H1 (cell line): ENCODE measurements around the gene TAS2R1. TPM values are rescaled to one million over a fixed set of nuclear protein-coding genes. Genes with fewer than 3 reads are reported as not detected.

Experiments used
- ASH2L ChIP-seq: fragments of 200-600, 300-600 bp; sonication (generic); IDR thresholded peaks from one replicate; pipeline ENCODE4 v1.7.1; 2017; ENCODE audit warnings: low read length
- polyA plus RNA-seq, 7 experiments: library from polyadenylated mRNA; depleted of rRNA in 3 of 7; stranded (reverse) in 5 of 7; unstranded in 2 of 7; fragments of >200 nt in 5 of 7; fragments of 200-250 nt in 2 of 7; gene quantifications; 1 replicate in 5 of 7; 2 replicates in 1 of 7; 4 replicates in 1 of 7; pipeline versions ENCODE4 v1.2.1 to v1.2.3, GENCODE V29; 2011 to 2013; ENCODE audit warnings: missing spikeins in 2 of 7, mixed read lengths in 2 of 7
- total RNA-seq: library from RNA; stranded (reverse); fragmentation: NEBNext Ultra II Directional; extraction: Animal tissue kit (Norgen Biotek cat#: 25700); gene quantifications from 2 replicates; pipeline ENCODE4 v1.2.1, GENCODE V29; 2021

TAS2R1 gene
- total and polyA plus RNA-seq, 2 of the 8 experiments (the other 6 are each of a cell fraction or from before 2014, with no cell fraction given) = not detected

DNA sequence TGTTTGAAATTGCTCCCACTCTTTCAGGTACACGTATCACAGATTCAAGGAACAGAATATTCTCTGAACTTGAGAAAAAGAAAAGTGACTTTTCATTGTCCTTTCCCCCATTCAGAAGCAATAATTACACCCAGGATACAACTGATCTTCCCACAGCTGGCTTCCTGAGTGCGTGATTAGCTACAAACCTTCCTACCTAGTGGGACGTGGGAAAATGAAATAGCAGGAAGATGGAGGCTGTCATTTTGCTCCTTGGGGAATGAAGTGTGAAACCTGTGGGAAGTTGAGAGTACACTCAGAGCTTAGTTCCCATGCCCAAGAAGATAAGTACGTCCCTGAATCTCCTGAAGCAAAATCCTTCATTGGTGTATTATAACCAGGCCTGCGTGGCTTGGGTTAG is 2.6 kb downstream of the TAS2R1 start (continued):
- no peak for TF ChIP-seq ASH2L
